H1 (cell line): ENCODE data around the gene CYRIA. TPM values are rescaled to one million over a fixed set of nuclear protein-coding genes. Genes with fewer than 3 reads are reported as not detected.

Source experiments
- CTCF ChIA-PET: fragments of 300-600 bp; sonication (Branson Sonifier 250); formaldehyde crosslinking; loops from one replicate; lab custom pipeline; 2021; ENCODE audit not compliant: partially characterized antibody; lab: Charles Lee
- POLR2A ChIA-PET: fragments of 300-600 bp; sonication (Branson Sonifier 250); formaldehyde crosslinking; loops from one replicate; lab custom pipeline; 2021; ENCODE audit warnings: inconsistent platforms; ENCODE audit not compliant: partially characterized antibody; lab: Charles Lee
- DNase-seq, 2 experiments: peaks; one replicate each; pipeline versions ENCODE4 v3.0.0 to v3.0.0-alpha.2; 2010 to 2022; ENCODE audit warnings: low spot score in 2 of 2, low read depth in 1 of 2, mixed read lengths in 1 of 2
- FAIRE-seq: peaks from 2 replicates; lab custom pipeline; 2011; peaks lifted over from hg19 to GRCh38; lab: Jason Lieb, UNC
- H2AFZ ChIP-seq: 2 replicates; pipeline ENCODE4 v1.8.1; 2012; ENCODE audit warnings: low read length, inconsistent platforms
- H2AK5ac ChIP-seq: 2 replicates; pipeline ENCODE4 v1.6.1; 2013; ENCODE audit warnings: low read depth, low read length
- H2BK120ac ChIP-seq: replicated peaks from 2 replicates; pipeline ENCODE3; 2013; ENCODE audit warnings: low read depth, low read length, inconsistent platforms
- H2BK12ac ChIP-seq: 2 replicates; pipeline ENCODE4 v1.6.1; 2013; ENCODE audit warnings: low read depth, low read length
- H2BK15ac ChIP-seq: 2 replicates; pipeline ENCODE4 v1.6.1; 2013; ENCODE audit warnings: low read length
- H2BK20ac ChIP-seq: 2 replicates; pipeline ENCODE4 v1.6.1; 2013; ENCODE audit warnings: low read length
- H2BK5ac ChIP-seq: 2 replicates; pipeline ENCODE4 v1.6.1; 2013; ENCODE audit warnings: low read depth, low read length
- H3K14ac ChIP-seq: 2 replicates; pipeline ENCODE4 v1.6.1; 2013; ENCODE audit warnings: inconsistent platforms; ENCODE audit not compliant: insufficient read length
- H3K18ac ChIP-seq: 2 replicates; pipeline ENCODE4 v1.6.1; 2013; ENCODE audit warnings: low read length; ENCODE audit errors: extremely low read depth
- H3K23ac ChIP-seq: 2 replicates; pipeline ENCODE4 v1.6.1; 2013; ENCODE audit warnings: inconsistent platforms; ENCODE audit not compliant: insufficient read length
- H3K23me2 ChIP-seq: 2 replicates; pipeline ENCODE4 v1.6.1; 2013; ENCODE audit warnings: low read depth, low read length
- H3K27ac ChIP-seq: 2 replicates; pipeline ENCODE4 v1.6.1; 2011; ENCODE audit warnings: low read depth, low read length, inconsistent platforms
- H3K27me3 ChIP-seq, 4 experiments: replicated peaks in 1 of 4; 1 replicate in 1 of 4; 2 replicates in 3 of 4; pipeline versions ENCODE4 v1.6.1 to v1.8.1; 2011 to 2013; ENCODE audit warnings: low read length in 3 of 4, mild to moderate bottlenecking in 3 of 4, inconsistent platforms in 2 of 4, mixed read lengths in 2 of 4, moderate library complexity in 1 of 4; ENCODE audit not compliant: control insufficient read depth in 3 of 4, insufficient read depth in 3 of 4; ENCODE audit errors: extremely low read depth in 1 of 4
- H3K36me3 ChIP-seq, 4 experiments: 2 replicates each; pipeline versions ENCODE4 v1.6.1 to v1.8.1; 2011 to 2013; ENCODE audit warnings: mild to moderate bottlenecking in 4 of 4, low read length in 3 of 4, moderate library complexity in 2 of 4, control low read depth in 1 of 4, inconsistent platforms in 1 of 4; ENCODE audit not compliant: insufficient read depth in 4 of 4, control insufficient read depth in 2 of 4
- H3K4ac ChIP-seq: replicated peaks from 2 replicates; pipeline ENCODE3; 2013; ENCODE audit warnings: low read length, low read depth, mixed read lengths, inconsistent platforms; ENCODE audit not compliant: insufficient read length
- H3K4me1 ChIP-seq, 4 experiments: replicated peaks in 1 of 4; 1 replicate in 1 of 4; 2 replicates in 3 of 4; pipeline versions ENCODE4 v1.6.1 to v1.8.1; 2011 to 2013; ENCODE audit warnings: low read length in 3 of 4, inconsistent platforms in 2 of 4, mixed read lengths in 1 of 4; ENCODE audit not compliant: insufficient read depth in 4 of 4, control insufficient read depth in 3 of 4
- H3K4me2 ChIP-seq, 2 experiments: 2 replicates each; pipeline versions ENCODE4 v1.6.1 to v1.8.1; 2011 to 2013; ENCODE audit warnings: low read depth in 2 of 2, low read length in 2 of 2, control low read depth in 1 of 2, inconsistent platforms in 1 of 2, mild to moderate bottlenecking in 1 of 2; ENCODE audit not compliant: insufficient read depth in 1 of 2
- H3K4me3 ChIP-seq, 4 experiments: fragments of 200-600, 300-600 bp in 1 of 4; sonication (generic), shearing (Covaris generic), sonication (Bioruptor Twin) in 1 of 4; 2 replicates each; pipeline versions ENCODE4 v1.5.1 to v1.8.1; 2011 to 2016; ENCODE audit warnings: low read length in 4 of 4, low read depth in 3 of 4, control low read depth in 2 of 4, inconsistent platforms in 2 of 4, mild to moderate bottlenecking in 2 of 4, mixed read lengths in 1 of 4, moderate library complexity in 1 of 4; ENCODE audit not compliant: insufficient read depth in 2 of 4; ENCODE audit errors: extremely low read depth in 1 of 4
- H3K56ac ChIP-seq: replicated peaks from 2 replicates; pipeline ENCODE3; 2013; ENCODE audit warnings: low read depth, mild to moderate bottlenecking, mixed read lengths, low read length, inconsistent platforms; ENCODE audit not compliant: insufficient read length
- H3K79me1 ChIP-seq: 2 replicates; pipeline ENCODE4 v1.6.1; 2013; ENCODE audit warnings: low read depth, low read length, control low read depth
- H3K79me2 ChIP-seq, 2 experiments: 2 replicates each; pipeline versions ENCODE4 v1.6.1 to v1.8.1; 2012 to 2013; ENCODE audit warnings: low read length in 2 of 2, mild to moderate bottlenecking in 2 of 2, inconsistent platforms in 1 of 2; ENCODE audit not compliant: insufficient read depth in 2 of 2, control insufficient read depth in 1 of 2
- H3K9ac ChIP-seq, 4 experiments: replicated peaks in 1 of 4; 1 replicate in 1 of 4; 2 replicates in 3 of 4; pipeline versions ENCODE4 v1.6.1 to v1.8.1; 2011 to 2013; ENCODE audit warnings: low read depth in 3 of 4, low read length in 3 of 4, control low read depth in 2 of 4, mild to moderate bottlenecking in 2 of 4, moderate library complexity in 2 of 4, inconsistent platforms in 1 of 4; ENCODE audit errors: extremely low read depth in 1 of 4
- H3K9me3 ChIP-seq, 2 experiments: 2 replicates each; pipeline versions ENCODE4 v1.6.1 to v1.8.1; 2012 to 2013; ENCODE audit warnings: mild to moderate bottlenecking in 2 of 2, moderate library complexity in 2 of 2, control low read depth in 1 of 2, inconsistent platforms in 1 of 2, low read depth in 1 of 2, low read length in 1 of 2, mixed read lengths in 1 of 2; ENCODE audit not compliant: insufficient read depth in 2 of 2
- H4K20me1 ChIP-seq, 2 experiments: replicated peaks in 1 of 2; 2 replicates each; pipeline versions ENCODE3 to v1.8.1; 2011 to 2013; ENCODE audit warnings: inconsistent platforms in 2 of 2, low read length in 2 of 2, mild to moderate bottlenecking in 1 of 2; ENCODE audit not compliant: insufficient read depth in 2 of 2, control insufficient read depth in 1 of 2
- H4K5ac ChIP-seq: 2 replicates; pipeline ENCODE4 v1.6.1; 2013; ENCODE audit warnings: low read length, low read depth, mixed read lengths, inconsistent platforms; ENCODE audit not compliant: insufficient read length
- H4K8ac ChIP-seq: 2 replicates; pipeline ENCODE4 v1.8.0; 2013; ENCODE audit warnings: mild to moderate bottlenecking, moderate library complexity, low read length, inconsistent platforms; ENCODE audit not compliant: insufficient read depth; ENCODE audit errors: extremely low read depth
- H4K91ac ChIP-seq: replicated peaks from 2 replicates; pipeline ENCODE3; 2013; ENCODE audit warnings: low read length, mixed read lengths, inconsistent platforms; ENCODE audit not compliant: insufficient read length
- BRCA1 ChIP-seq: IDR thresholded peaks from 2 replicates; pipeline ENCODE4 v1.6.1; 2012; ENCODE audit warnings: low read depth, low read length, improper control_type of control experiment
- CBX8 ChIP-seq: fragments of 300-800, 300-1000 bp; sonication (generic); IDR thresholded peaks from 2 replicates; pipeline ENCODE4 v1.7.1; 2016; ENCODE audit warnings: low read depth, low read length, borderline replicate concordance
- CEBPB ChIP-seq: IDR thresholded peaks from 2 replicates; pipeline ENCODE4 v1.6.1; 2012; ENCODE audit warnings: low read depth, low read length
- CHD1 ChIP-seq: IDR thresholded peaks from 2 replicates; pipeline ENCODE4 v1.6.1; 2012; ENCODE audit warnings: low read depth, low read length, improper control_type of control experiment
- E2F6 ChIP-seq: IDR thresholded peaks from 2 replicates; pipeline ENCODE4 v1.6.1; 2012; ENCODE audit warnings: inconsistent platforms
- GABPA ChIP-seq: IDR thresholded peaks from 2 replicates; pipeline ENCODE4 v1.6.1; 2011; ENCODE audit warnings: mild to moderate bottlenecking, low read length, moderate library complexity, borderline replicate concordance; ENCODE audit not compliant: insufficient read depth
- JUN ChIP-seq: IDR thresholded peaks from 2 replicates; pipeline ENCODE4 v1.6.1; 2011; ENCODE audit warnings: low read depth, mild to moderate bottlenecking, improper control_type of control experiment, low read length
- KDM1A ChIP-seq: fragments of 200-600, 300-600 bp; sonication (generic); IDR thresholded peaks from 2 replicates; pipeline ENCODE4 v1.7.1; 2016; ENCODE audit warnings: mild to moderate bottlenecking, low read length, borderline replicate concordance
- SIRT6 ChIP-seq: IDR thresholded peaks from one replicate; pipeline ENCODE4 v1.7.1; 2012; ENCODE audit warnings: low read length, inconsistent platforms
- SP1 ChIP-seq: IDR thresholded peaks from 2 replicates; pipeline ENCODE4 v1.6.1; 2011; ENCODE audit warnings: low read depth, low read length
- USF2 ChIP-seq: IDR thresholded peaks from 2 replicates; pipeline ENCODE4 v1.6.1; 2011; ENCODE audit warnings: low read length, improper control_type of control experiment
- ZNF274 ChIP-seq: IDR thresholded peaks from 2 replicates; pipeline ENCODE4 v1.7.0; 2012; ENCODE audit warnings: low read length, borderline replicate concordance; ENCODE audit errors: extremely low read depth
- WGBS, 2 experiments: shearing (Covaris generic) in 1 of 2; methylation state at CpG; one replicate each; pipeline versions ENCODE4 v1.1.6 to v1.1.7; 2013 to 2015; ENCODE audit warnings: low lambda C conversion rate in 2 of 2, mixed read lengths in 2 of 2, inconsistent platforms in 1 of 2, low coverage in 1 of 2, missing lambda C conversion rate in 1 of 2; ENCODE audit not compliant: insufficient replicate concordance in 2 of 2, insufficient coverage in 1 of 2, insufficient read length in 1 of 2; ENCODE audit errors: extremely low coverage in 1 of 2, missing lambda C conversion rate in 1 of 2; 5-methylcytosine and 5-hydroxymethylcytosine counted together
- polyA plus RNA-seq, 7 experiments: library from polyadenylated mRNA; depleted of rRNA in 3 of 7; stranded (reverse) in 5 of 7; unstranded in 2 of 7; fragments of >200 nt in 5 of 7; fragments of 200-250 nt in 2 of 7; gene quantifications; 1 replicate in 5 of 7; 2 replicates in 1 of 7; 4 replicates in 1 of 7; pipeline versions ENCODE4 v1.2.1 to v1.2.3, GENCODE V29; 2011 to 2013; ENCODE audit warnings: missing spikeins in 2 of 7, mixed read lengths in 2 of 7
- total RNA-seq: library from RNA; stranded (reverse); fragmentation: NEBNext Ultra II Directional; extraction: Animal tissue kit (Norgen Biotek cat#: 25700); gene quantifications from 2 replicates; pipeline ENCODE4 v1.2.1, GENCODE V29; 2021

The CYRIA gene
- total and polyA plus RNA-seq, 2 of the 8 experiments (the other 6 are each of a cell fraction or from before 2014, with no cell fraction given), result 1.5 to 9.8 TPM

GRCh38 chr2:16660114-16660513, 5.5 kb downstream of the CYRIA start:
- H2BK15ac ChIP-seq, result no peak overlapping the region
- H3K79me1 ChIP-seq, result 0 out of 2 replicates have a peak, but pooled peaks cover 2% of the 10 kb centered on the region
- peaks cover 5% of the 10 kb centered on the region; the same call in 1 of the 2 replicates for H3K23me2 ChIP-seq
- no peak overlapping the region for H2BK120ac ChIP-seq
- no peaks in the 10 kb centered on the region for H3K9me3 ChIP-seq
- no peak overlapping the region for H3K27ac ChIP-seq
- FAIRE-seq (no peak), DNase-seq (no peak)
- H3K18ac ChIP-seq, result no peak overlapping the region
- no peak overlapping the region for H3K14ac ChIP-seq
- H3K9ac ChIP-seq, result no peak overlapping the region
- ChIA-PET CTCF (interaction anchor here (1.1 to 4.0 kb wide), 12 partner anchors 8 to 134 kb away, joined by 3 to 16 read pairs (median 6); no protein-coding TSS in a partner anchor), POLR2A (no interaction called here)
- H4K5ac ChIP-seq, result no peak overlapping the region
- H2AFZ ChIP-seq, result no peak overlapping the region
- peaks cover 0 to 4% (median 1%) of the 10 kb centered on the region in 4 experiments; a peak in 3 of 7 replicates for H3K4me1 ChIP-seq
- H3K4me3 ChIP-seq, result no peak overlapping the region
- H4K8ac ChIP-seq, result no peak overlapping the region
- no peak overlapping the region for H2BK12ac ChIP-seq
- no peak overlapping the region for H3K4ac ChIP-seq
- no peak overlapping the region for H2BK20ac ChIP-seq
- WGBS, 2 experiments, result 90% methylated on average over 5 of the region's 5 CpGs; no CpG with 5 or more reads in 1 of the 2 experiments
- no peak overlapping the region for H2BK5ac ChIP-seq
- H3K56ac ChIP-seq, result no peak overlapping the region
- no peak overlapping the region for H3K4me2 ChIP-seq
- peaks cover 0 to 10% (median 8%) of the 10 kb centered on the region in 4 experiments; a peak in 6 of 7 replicates for H3K27me3 ChIP-seq
- no peak overlapping the region for H2AK5ac ChIP-seq
- no peak overlapping the region for H4K91ac ChIP-seq
- no peaks in the 10 kb centered on the region for H3K36me3 ChIP-seq
- H3K79me2 ChIP-seq, result no peaks in the 10 kb centered on the region
- H4K20me1 ChIP-seq, result no peaks in the 10 kb centered on the region
- H3K23ac ChIP-seq, result no peak overlapping the region
- TF ChIP-seq USF2 (no peak), SP1 (no peak), JUN (no peak), ZNF274 (no peak), BRCA1 (no peak), SIRT6 (no peak), CBX8 (no peak), GABPA (no peak), KDM1A (no peak), CHD1 (no peak), E2F6 (no peak), CEBPB (no peak)
